HepG2 (cell line): ENCODE measurements around the gene WWTR1. TPM values are rescaled to one million over a fixed set of nuclear protein-coding genes. Genes with fewer than 3 reads are reported as not detected.

Source experiments
- AGO2 ChIP-seq: fragments of 200-400 bp; formaldehyde crosslinking; optimal IDR thresholded peaks from 2 replicates; pipeline ENCODE3; 2017; ENCODE audit warnings: mild to moderate bottlenecking, low read depth, low read length, moderate library complexity
- ATRX ChIP-seq: sonication (generic); formaldehyde crosslinking; IDR thresholded peaks from 2 replicates; pipeline ENCODE4 v1.4.0; 2020; ENCODE audit warnings: missing genetic modification reagents, borderline replicate concordance
- FOXA1 ChIP-seq, 2 experiments: fragments of 450-650 bp in 1 of 2; sonication (generic) in 1 of 2; formaldehyde crosslinking in 1 of 2; IDR thresholded peaks; 2 replicates each; pipeline versions ENCODE4 v1.4.0 to v1.6.1; 2016 to 2020; ENCODE audit warnings: missing genetic modification reagents in 1 of 2
- HOXA3 ChIP-seq: sonication (generic); formaldehyde crosslinking; IDR thresholded peaks from 2 replicates; pipeline ENCODE4 v1.5.0; 2020; ENCODE audit warnings: missing genetic modification reagents
- KDM5A ChIP-seq: fragments of 200-600 bp; sonication (generic); IDR thresholded peaks from 2 replicates; pipeline ENCODE4 v1.7.0; 2018; ENCODE audit warnings: antibody characterized with exemption, mild to moderate bottlenecking, low read length, borderline replicate concordance
- KLF13 ChIP-seq: sonication (generic); formaldehyde crosslinking; IDR thresholded peaks from 2 replicates; pipeline ENCODE4 v1.4.0; 2020; ENCODE audit warnings: mild to moderate bottlenecking, missing genetic modification reagents
- KLF15 ChIP-seq: sonication (generic); formaldehyde crosslinking; IDR thresholded peaks from 2 replicates; pipeline ENCODE4 v1.8.1; 2023; ENCODE audit warnings: borderline replicate concordance, mild to moderate bottlenecking, inconsistent platforms, missing genetic modification reagents, mixed read lengths
- NR1H2 ChIP-seq: sonication (generic); formaldehyde crosslinking; IDR thresholded peaks from 2 replicates; pipeline ENCODE4 v1.8.1; 2022; ENCODE audit warnings: low read depth, missing genetic modification reagents, borderline replicate concordance
- PTBP1 ChIP-seq: fragments of 200-400 bp; formaldehyde crosslinking; IDR thresholded peaks from 2 replicates; pipeline ENCODE4 v1.6.1; 2018; ENCODE audit warnings: low read length, low read depth; ENCODE audit not compliant: poor library complexity, severe bottlenecking
- SIX4 ChIP-seq: sonication (generic); formaldehyde crosslinking; IDR thresholded peaks from 2 replicates; pipeline ENCODE4 v1.4.0; 2020; ENCODE audit warnings: missing genetic modification reagents
- SP1 ChIP-seq, 2 experiments: fragments of 450-650 bp in 1 of 2; sonication (generic) in 1 of 2; formaldehyde crosslinking in 1 of 2; IDR thresholded peaks; 2 replicates each; pipeline versions ENCODE4 v1.4.0 to v1.6.1; 2016 to 2020; ENCODE audit warnings: missing genetic modification reagents in 1 of 2
- TGIF2 ChIP-seq: IDR thresholded peaks from 2 replicates; pipeline ENCODE4 v1.6.1; 2016; ENCODE audit warnings: control low read depth, missing compliant biosample characterization
- ZBTB42 ChIP-seq: sonication (generic); formaldehyde crosslinking; IDR thresholded peaks from 2 replicates; pipeline ENCODE4 v1.5.0; 2020; ENCODE audit warnings: mild to moderate bottlenecking, missing genetic modification reagents
- ZHX2 ChIP-seq, 2 experiments: sonication (generic) in 1 of 2; formaldehyde crosslinking in 1 of 2; IDR thresholded peaks; 2 replicates each; pipeline versions ENCODE4 v1.6.1 to v1.9.0; 2014 to 2022; ENCODE audit warnings: antibody characterized with exemption in 1 of 2, borderline replicate concordance in 1 of 2, inconsistent platforms in 1 of 2, low read depth in 1 of 2, missing genetic modification reagents in 1 of 2
- ZNF224 ChIP-seq: sonication (generic); formaldehyde crosslinking; IDR thresholded peaks from 2 replicates; pipeline ENCODE4 v1.5.0; 2020; ENCODE audit warnings: mild to moderate bottlenecking, missing genetic modification reagents
- ZNF431 ChIP-seq: sonication (generic); formaldehyde crosslinking; IDR thresholded peaks from 2 replicates; pipeline ENCODE4 v1.9.0; 2022; ENCODE audit warnings: missing genetic modification reagents, low read depth, mild to moderate bottlenecking, borderline replicate concordance
- ZNF552 ChIP-seq: sonication (generic); formaldehyde crosslinking; IDR thresholded peaks from 2 replicates; pipeline ENCODE4 v1.9.0; 2022; ENCODE audit warnings: missing genetic modification reagents, mild to moderate bottlenecking, borderline replicate concordance
- polyA plus RNA-seq, 8 experiments: library from polyadenylated mRNA; depleted of rRNA in 3 of 8; stranded (reverse) in 7 of 8; unstranded in 1 of 8; fragments of >200 nt; fragmentation: Illumina TruSeq in 4 of 8; extraction: Trizol in 4 of 8; gene quantifications; 2 replicates each; pipeline versions ENCODE4 v1.2.1 to v1.2.3, GENCODE V29; 2011 to 2016; ENCODE audit warnings: low read depth in 4 of 8, missing spikeins in 1 of 8, mixed read lengths in 1 of 8; ENCODE audit not compliant: insufficient read depth in 1 of 8
- total RNA-seq, 5 experiments: library from RNA; depleted of rRNA; stranded (reverse); fragments of >200 nt; fragmentation: Illumina TruSeq; extraction: Trizol; gene quantifications; 2 replicates each; pipeline ENCODE4 v1.2.3, GENCODE V29; 2016; ENCODE audit warnings: low read depth in 1 of 5
- TF ChIP-seq, protein P1 (sequence below): sonication (generic); formaldehyde crosslinking; conservative IDR thresholded peaks from 2 replicates; pipeline ENCODE4 v1.8.0; 2022; ENCODE audit warnings: missing genetic modification reagents

Gene WWTR1
- total and polyA plus RNA-seq, 2 of the 13 experiments (the other 11 are each of a cell fraction or from before 2014, with no cell fraction given), result 19.7 to 139 TPM

DNA sequence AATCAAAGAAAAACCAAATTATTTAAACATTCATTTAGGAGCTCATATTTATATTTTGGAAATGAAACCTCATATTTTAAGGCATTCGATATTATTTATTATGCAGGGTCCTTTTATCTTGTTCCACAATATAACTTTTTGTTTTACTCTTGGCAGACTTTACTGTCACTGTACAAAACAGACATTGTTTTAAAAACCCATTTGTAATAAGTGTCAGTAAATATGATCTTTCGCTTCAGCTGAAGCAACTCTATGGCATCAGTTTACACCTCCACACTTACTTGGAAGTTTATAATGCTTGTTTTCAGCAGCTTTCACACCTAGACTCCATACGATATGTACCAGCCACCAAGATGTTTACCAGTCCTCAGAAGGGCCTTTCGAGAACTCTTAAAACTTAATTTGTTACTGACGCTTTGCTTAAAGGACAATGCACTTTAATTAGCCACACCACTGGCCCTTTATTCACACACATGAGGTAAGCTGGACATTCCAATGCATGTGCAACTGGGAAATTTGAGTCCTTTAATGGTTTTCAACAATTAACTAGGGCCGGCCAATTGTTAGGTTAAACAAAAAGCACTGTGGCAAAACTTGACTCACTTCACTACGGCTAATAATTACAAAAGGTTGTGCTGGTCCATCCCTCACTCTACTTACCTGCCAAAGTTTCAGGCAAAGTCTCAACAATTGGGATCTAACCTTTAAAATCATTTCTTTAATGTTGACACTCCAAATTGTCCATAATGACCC is 16.7 kb downstream of the WWTR1 start (continued):
- no peak for TF ChIP-seq ZHX2 (IDR thresholded peaks at IDR 0.05; ENCODE audit: low read depth)
- TF ChIP-seq ZHX2 (CRISPR knock-in tag; IDR thresholded peaks at IDR 0.05; ENCODE audit: borderline replicate concordance), result no peak
- no peak for TF ChIP-seq ZNF224
- TF ChIP-seq ZBTB42 (CRISPR knock-in tag), result no peak
- TF ChIP-seq ATRX (CRISPR knock-in tag), result no peak
- no peak for TF ChIP-seq NR1H2 (CRISPR knock-in tag)
- no peak for TF ChIP-seq FOXA1 (IDR thresholded peaks at IDR 0.05)
- TF ChIP-seq FOXA1 (CRISPR knock-in tag; IDR thresholded peaks at IDR 0.05), result 0 out of 2 replicates have a peak, but pooled peaks have one; percentile 7
- TF ChIP-seq KDM5A, result no peak
- no peak for TF ChIP-seq PTBP1
- no peak for TF ChIP-seq SP1 (IDR thresholded peaks at IDR 0.05)
- no peak for TF ChIP-seq SP1 (CRISPR knock-in tag; IDR thresholded peaks at IDR 0.05)
- no peak for TF ChIP-seq HOXA3 (CRISPR knock-in tag)
- no peak for TF ChIP-seq KLF13
- no peak for TF ChIP-seq ZNF552 (CRISPR knock-in tag)
- TF ChIP-seq ZNF431, result no peak
- peak; percentile 54; the same call in 1 of the 2 replicates for TF ChIP-seq SIX4 (CRISPR knock-in tag)
- TF ChIP-seq, protein P1, sequence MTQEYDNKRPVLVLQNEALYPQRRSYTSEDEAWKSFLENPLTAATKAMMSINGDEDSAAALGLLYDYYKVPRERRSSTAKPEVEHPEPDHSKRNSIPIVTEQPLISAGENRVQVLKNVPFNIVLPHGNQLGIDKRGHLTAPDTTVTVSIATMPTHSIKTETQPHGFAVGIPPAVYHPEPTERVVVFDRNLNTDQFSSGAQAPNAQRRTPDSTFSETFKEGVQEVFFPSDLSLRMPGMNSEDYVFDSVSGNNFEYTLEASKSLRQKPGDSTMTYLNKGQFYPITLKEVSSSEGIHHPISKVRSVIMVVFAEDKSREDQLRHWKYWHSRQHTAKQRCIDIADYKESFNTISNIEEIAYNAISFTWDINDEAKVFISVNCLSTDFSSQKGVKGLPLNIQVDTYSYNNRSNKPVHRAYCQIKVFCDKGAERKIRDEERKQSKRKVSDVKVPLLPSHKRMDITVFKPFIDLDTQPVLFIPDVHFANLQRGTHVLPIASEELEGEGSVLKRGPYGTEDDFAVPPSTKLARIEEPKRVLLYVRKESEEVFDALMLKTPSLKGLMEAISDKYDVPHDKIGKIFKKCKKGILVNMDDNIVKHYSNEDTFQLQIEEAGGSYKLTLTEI, result no peak
- peak; percentile 63; the same call in 1 of the 2 replicates for TF ChIP-seq TGIF2 (CRISPR knock-in tag)
- TF ChIP-seq KLF15 (CRISPR knock-in tag), result no peak
- TF ChIP-seq AGO2, result no peak
